Measurements from ENCODE around the gene PLCL2. TPM values are rescaled to one million over a fixed set of nuclear protein-coding genes. Genes with fewer than 3 reads are reported as not detected.

The PLCL2 gene
- polyA plus RNA-seq, 1 experiment, result 1.9 TPM

- POLR2A ChIA-PET, result no interaction called here
- H3K27me3 ChIP-seq (ENCODE audit: control insufficient read depth, insufficient read depth, low read length), result no peaks in the 10 kb centered on the region
- H3K4me3 ChIP-seq (ENCODE audit: low read depth, low read length), result no peak overlapping the region
- DNase-seq (ENCODE audit: low read depth), result no peak
- H3K36me3 ChIP-seq (ENCODE audit: control insufficient read depth, insufficient read depth, low read length), result no peaks in the 10 kb centered on the region
- TF ChIP-seq CTCF (IDR thresholded peaks at IDR 0.05; ENCODE audit: insufficient read depth, low read depth, low read length), result no peak
- CTCF ChIA-PET, result interaction anchor here (1.5 to 2.0 kb wide), 2 partner anchors 10 to 158 kb away, joined by 3 to 8 read pairs; partner anchors contain the start of gene PLCL2
Measured at GRCh38 chr3:16873872-16874271, 10.9 kb upstream of the PLCL2 start.

DNA sequence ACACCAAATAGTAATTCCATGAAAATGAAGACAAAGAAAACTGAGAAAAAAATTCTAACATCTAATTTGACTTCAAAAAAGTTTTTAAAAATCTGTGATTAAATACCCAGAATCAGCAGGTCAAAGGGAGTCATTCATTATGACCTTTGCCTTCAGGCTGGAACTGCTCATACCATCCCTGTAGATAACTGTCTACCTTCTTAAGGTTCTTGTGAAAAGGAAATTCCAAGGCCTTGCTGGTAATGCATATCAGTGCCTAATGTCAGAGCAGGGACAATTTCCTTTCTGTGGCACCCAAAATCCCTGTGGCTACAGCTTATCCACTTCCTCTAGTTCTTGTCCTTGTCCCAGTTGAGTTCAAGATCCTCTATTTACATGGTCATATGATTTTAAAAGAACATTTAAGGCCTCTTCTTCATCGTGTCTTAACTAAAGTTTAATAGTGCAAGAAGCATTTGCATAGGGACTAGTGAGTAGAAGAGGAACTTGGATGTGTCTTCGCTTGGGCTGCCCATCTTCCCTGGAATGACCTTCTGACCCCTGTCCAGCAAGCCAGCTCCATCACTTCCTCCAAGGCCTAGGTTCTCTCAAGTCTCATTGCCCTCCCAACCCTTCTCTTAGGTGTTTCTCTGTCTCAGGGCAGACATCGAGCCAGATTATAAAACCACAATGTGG is 8.7 kb upstream of the PLCL2 start:
- ChIA-PET CTCF (interaction anchor here (1.0 kb wide), 1 partner anchor 11 kb away, joined by 3 read pairs; no protein-coding TSS in a partner anchor), POLR2A (no interaction called here)
- Histone ChIP-seq H3K4me3 (ENCODE audit: low read depth, low read length) (no peak overlapping the region), H3K36me3 (ENCODE audit: control insufficient read depth, insufficient read depth, low read length) (no peaks in the 10 kb centered on the region), H3K27me3 (ENCODE audit: control insufficient read depth, insufficient read depth, low read length) (no peaks in the 10 kb centered on the region)
- no peak for TF ChIP-seq CTCF (IDR thresholded peaks at IDR 0.05; ENCODE audit: insufficient read depth, low read depth, low read length)
- DNase-seq (ENCODE audit: low read depth), result no peak

GRCh38 chr3:16877505-16877904 is 7.2 kb upstream of the PLCL2 start:
- Histone ChIP-seq H3K4me3 (ENCODE audit: low read depth, low read length) (no peak overlapping the region), H3K27me3 (ENCODE audit: control insufficient read depth, insufficient read depth, low read length) (no peaks in the 10 kb centered on the region), H3K36me3 (ENCODE audit: control insufficient read depth, insufficient read depth, low read length) (no peaks in the 10 kb centered on the region)
- CTCF ChIA-PET, result interaction anchor here (0.6 kb wide), 1 partner anchor 29 kb away, joined by 4 read pairs; no protein-coding TSS in a partner anchor
- TF ChIP-seq CTCF (IDR thresholded peaks at IDR 0.05; ENCODE audit: insufficient read depth, low read depth, low read length), result no peak
- no peak for DNase-seq (ENCODE audit: low read depth)
- POLR2A ChIA-PET, result no interaction called here

DNA sequence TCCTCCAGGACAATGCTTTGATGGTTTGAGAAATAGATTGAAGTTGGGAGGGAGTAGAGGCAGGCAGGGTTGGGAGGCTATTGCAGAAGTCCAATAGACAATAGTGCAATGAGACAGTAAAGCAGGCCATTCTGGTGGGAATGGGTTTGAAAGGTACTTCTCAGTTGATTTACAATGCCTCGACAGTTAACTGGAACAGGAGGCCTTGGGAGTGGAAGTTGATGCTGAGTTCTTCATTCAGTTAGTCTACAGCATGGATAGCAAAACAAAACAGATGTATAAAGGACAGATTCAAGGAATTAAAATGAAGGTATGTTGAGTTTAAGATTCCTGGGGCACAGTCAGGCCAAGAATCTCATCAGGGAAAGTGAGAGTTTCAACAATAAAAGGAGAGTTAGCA is 6.8 kb upstream of the PLCL2 start:
- Histone ChIP-seq H3K27me3 (ENCODE audit: control insufficient read depth, insufficient read depth, low read length) (no peaks in the 10 kb centered on the region), H3K36me3 (ENCODE audit: control insufficient read depth, insufficient read depth, low read length) (no peaks in the 10 kb centered on the region), H3K4me3 (ENCODE audit: low read depth, low read length) (no peak overlapping the region)
- DNase-seq (ENCODE audit: low read depth), result no peak
- CTCF ChIA-PET, result interaction anchor here (0.6 kb wide), 1 partner anchor 28 kb away, joined by 4 read pairs; no protein-coding TSS in a partner anchor
- POLR2A ChIA-PET, result no interaction called here
- TF ChIP-seq CTCF (IDR thresholded peaks at IDR 0.05; ENCODE audit: insufficient read depth, low read depth, low read length), result no peak

DNA sequence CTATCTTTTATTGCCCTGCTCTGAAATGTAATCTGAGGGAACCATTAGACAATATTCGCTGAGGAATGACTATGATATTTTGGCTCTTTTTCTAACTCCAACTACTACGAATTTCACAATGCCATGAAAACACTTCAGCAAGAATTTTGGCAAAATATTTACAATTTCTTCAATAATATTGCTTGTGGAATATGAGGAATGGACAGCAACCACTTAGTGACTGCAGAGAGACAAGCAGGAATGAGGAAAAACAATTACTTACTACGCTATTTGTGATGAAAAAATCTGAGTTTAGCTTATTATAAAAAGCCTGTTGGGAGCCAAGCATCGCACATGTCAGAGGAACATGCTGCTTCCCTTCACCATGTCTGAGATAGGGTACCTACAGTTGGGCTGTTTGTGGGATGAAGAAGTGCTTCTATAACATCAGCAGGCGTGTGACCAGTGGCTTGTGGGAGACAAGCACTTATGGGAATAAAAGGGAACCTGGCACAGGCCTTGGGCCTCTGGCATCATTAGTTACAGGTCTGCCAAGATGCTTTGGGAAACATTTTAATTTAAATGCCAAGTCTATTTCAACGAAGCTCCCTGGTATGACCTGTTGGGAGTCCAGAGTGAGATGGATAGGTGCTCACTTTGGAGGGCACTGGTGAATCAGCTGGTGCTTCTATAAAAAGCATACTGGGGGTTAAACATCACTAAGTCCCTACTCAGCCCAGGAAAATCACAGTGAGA is 2.7 kb upstream of the PLCL2 start:
- ChIA-PET POLR2A (no interaction called here), CTCF (interaction anchor here (1.0 kb wide), 1 partner anchor 281 kb away, joined by 3 read pairs; no protein-coding TSS in a partner anchor)

More for the DNA sequence above, 2.7 kb upstream of the PLCL2 start:
- TF ChIP-seq CTCF (IDR thresholded peaks at IDR 0.05; ENCODE audit: insufficient read depth, low read depth, low read length), result no peak
- H3K4me3 ChIP-seq (ENCODE audit: low read depth, low read length), result no peak overlapping the region
- H3K36me3 ChIP-seq (ENCODE audit: control insufficient read depth, insufficient read depth, low read length), result no peaks in the 10 kb centered on the region
- no peak for DNase-seq (ENCODE audit: low read depth)
- no peaks in the 10 kb centered on the region for H3K27me3 ChIP-seq (ENCODE audit: control insufficient read depth, insufficient read depth, low read length)
